Measurements from ENCODE around the gene ASTL.
"Not testable (repeated sequence)": the region's sequence is repeated elsewhere in the genome, so short reads cannot be mapped to it uniquely, and the experiment has no call there.

The ASTL gene

GRCh38 chr2:96171831-96172230, 33.5 kb upstream of the ASTL start:
- Histone ChIP-seq H3K36me3 (ENCODE audit: control insufficient read depth, insufficient read depth, low read length) (no peaks in the 10 kb centered on the region), H3K4me1 (ENCODE audit: control insufficient read depth, insufficient read depth, low read length) (no peaks in the 10 kb centered on the region), H3K27me3 (ENCODE audit: control insufficient read depth, insufficient read depth, low read length) (no peaks in the 10 kb centered on the region), H3K4me3 (ENCODE audit: low read depth, low read length) (no peak overlapping the region), H3K9ac (ENCODE audit: low read depth, low read length) (no peak overlapping the region), H3K9me3 (ENCODE audit: control insufficient read depth, insufficient read depth, low read length) (no peaks in the 10 kb centered on the region)

- Histone ChIP-seq H3K4me1 (ENCODE audit: control insufficient read depth, insufficient read depth, low read length) (no peaks in the 10 kb centered on the region), H3K9ac (ENCODE audit: low read depth, low read length) (no peak overlapping the region), H3K9me3 (ENCODE audit: control insufficient read depth, insufficient read depth, low read length) (no peaks in the 10 kb centered on the region), H3K36me3 (ENCODE audit: control insufficient read depth, insufficient read depth, low read length) (no peaks in the 10 kb centered on the region), H3K27me3 (ENCODE audit: control insufficient read depth, insufficient read depth, low read length) (no peaks in the 10 kb centered on the region), H3K4me3 (ENCODE audit: low read depth, low read length) (no peak overlapping the region)
Measured at GRCh38 chr2:96170626-96171025, 32.3 kb upstream of the ASTL start.

- no peaks in the 10 kb centered on the region for H3K4me1 ChIP-seq (ENCODE audit: control insufficient read depth, insufficient read depth, low read length)
- no peak overlapping the region for H3K4me3 ChIP-seq (ENCODE audit: low read depth, low read length)
- H3K36me3 ChIP-seq (ENCODE audit: control insufficient read depth, insufficient read depth, low read length) = no peaks in the 10 kb centered on the region
- H3K9me3 ChIP-seq (ENCODE audit: control insufficient read depth, insufficient read depth, low read length) = no peaks in the 10 kb centered on the region
- no peaks in the 10 kb centered on the region for H3K27me3 ChIP-seq (ENCODE audit: control insufficient read depth, insufficient read depth, low read length)
- H3K9ac ChIP-seq (ENCODE audit: low read depth, low read length) = no peak overlapping the region
Measured at GRCh38 chr2:96169868-96170507, 31.7 kb upstream of the ASTL start.

- no peaks in the 10 kb centered on the region for H3K27me3 ChIP-seq (ENCODE audit: control insufficient read depth, insufficient read depth, low read length)
- H3K9me3 ChIP-seq (ENCODE audit: control insufficient read depth, insufficient read depth, low read length) = no peaks in the 10 kb centered on the region
Measured at GRCh38 chr2:96167407-96168013, 29.2 kb upstream of the ASTL start.

GRCh38 chr2:96164459-96165184, 26.3 kb upstream of the ASTL start:
- no peaks in the 10 kb centered on the region for H3K4me1 ChIP-seq (ENCODE audit: control insufficient read depth, insufficient read depth, low read length)
- H3K4me3 ChIP-seq (ENCODE audit: low read depth, low read length) = no peak overlapping the region
- H3K9ac ChIP-seq (ENCODE audit: low read depth, low read length) = no peak overlapping the region
- no peaks in the 10 kb centered on the region for H3K9me3 ChIP-seq (ENCODE audit: control insufficient read depth, insufficient read depth, low read length)
- no peaks in the 10 kb centered on the region for H3K27me3 ChIP-seq (ENCODE audit: control insufficient read depth, insufficient read depth, low read length)
- no peaks in the 10 kb centered on the region for H3K36me3 ChIP-seq (ENCODE audit: control insufficient read depth, insufficient read depth, low read length)

More at GRCh38 chr2:96167407-96168013, 29.2 kb upstream of the ASTL start:
- no peaks in the 10 kb centered on the region for H3K4me1 ChIP-seq (ENCODE audit: control insufficient read depth, insufficient read depth, low read length)
- no peaks in the 10 kb centered on the region for H3K36me3 ChIP-seq (ENCODE audit: control insufficient read depth, insufficient read depth, low read length)
- no peak overlapping the region for H3K4me3 ChIP-seq (ENCODE audit: low read depth, low read length)
- no peak overlapping the region for H3K9ac ChIP-seq (ENCODE audit: low read depth, low read length)

- no peaks in the 10 kb centered on the region for H3K27me3 ChIP-seq (ENCODE audit: control insufficient read depth, insufficient read depth, low read length)
- H3K4me1 ChIP-seq (ENCODE audit: control insufficient read depth, insufficient read depth, low read length) = no peaks in the 10 kb centered on the region
- H3K9me3 ChIP-seq (ENCODE audit: control insufficient read depth, insufficient read depth, low read length) = no peaks in the 10 kb centered on the region
- no peaks in the 10 kb centered on the region for H3K36me3 ChIP-seq (ENCODE audit: control insufficient read depth, insufficient read depth, low read length)
- no peak overlapping the region for H3K9ac ChIP-seq (ENCODE audit: low read depth, low read length)
- H3K4me3 ChIP-seq (ENCODE audit: low read depth, low read length) = no peak overlapping the region
Measured at GRCh38 chr2:96163768-96164429, 25.6 kb upstream of the ASTL start.

GRCh38 chr2:96163415-96163767, 25.1 kb upstream of the ASTL start:
- no peaks in the 10 kb centered on the region for H3K9me3 ChIP-seq (ENCODE audit: control insufficient read depth, insufficient read depth, low read length)
- no peaks in the 10 kb centered on the region for H3K36me3 ChIP-seq (ENCODE audit: control insufficient read depth, insufficient read depth, low read length)
- H3K27me3 ChIP-seq (ENCODE audit: control insufficient read depth, insufficient read depth, low read length) = no peaks in the 10 kb centered on the region
- H3K4me3 ChIP-seq (ENCODE audit: low read depth, low read length) = no peak overlapping the region
- no peaks in the 10 kb centered on the region for H3K4me1 ChIP-seq (ENCODE audit: control insufficient read depth, insufficient read depth, low read length)
- H3K9ac ChIP-seq (ENCODE audit: low read depth, low read length) = no peak overlapping the region

GRCh38 chr2:96161898-96162297, 23.6 kb upstream of the ASTL start:
- H3K4me1 ChIP-seq (ENCODE audit: control insufficient read depth, insufficient read depth, low read length) = no peaks in the 10 kb centered on the region
- H3K36me3 ChIP-seq (ENCODE audit: control insufficient read depth, insufficient read depth, low read length) = no peaks in the 10 kb centered on the region
- H3K27me3 ChIP-seq (ENCODE audit: control insufficient read depth, insufficient read depth, low read length) = no peaks in the 10 kb centered on the region
- no peaks in the 10 kb centered on the region for H3K9me3 ChIP-seq (ENCODE audit: control insufficient read depth, insufficient read depth, low read length)
- H3K4me3 ChIP-seq (ENCODE audit: low read depth, low read length) = no peak overlapping the region
- no peak overlapping the region for H3K9ac ChIP-seq (ENCODE audit: low read depth, low read length)

- not testable (repeated sequence) for H3K4me1 ChIP-seq (ENCODE audit: control insufficient read depth, insufficient read depth, low read length); H3K27me3 ChIP-seq (ENCODE audit: control insufficient read depth, insufficient read depth, low read length); H3K9ac ChIP-seq (ENCODE audit: low read depth, low read length); H3K4me3 ChIP-seq (ENCODE audit: low read depth, low read length); H3K36me3 ChIP-seq (ENCODE audit: control insufficient read depth, insufficient read depth, low read length); H3K9me3 ChIP-seq (ENCODE audit: control insufficient read depth, insufficient read depth, low read length)
Measured at GRCh38 chr2:96160366-96160765, 22.1 kb upstream of the ASTL start.

- Histone ChIP-seq H3K27me3 (ENCODE audit: control insufficient read depth, insufficient read depth, low read length) (no peaks in the 10 kb centered on the region), H3K9me3 (ENCODE audit: control insufficient read depth, insufficient read depth, low read length) (no peaks in the 10 kb centered on the region), H3K4me3 (ENCODE audit: low read depth, low read length) (no peak overlapping the region), H3K36me3 (ENCODE audit: control insufficient read depth, insufficient read depth, low read length) (no peaks in the 10 kb centered on the region), H3K9ac (ENCODE audit: low read depth, low read length) (no peak overlapping the region), H3K4me1 (ENCODE audit: control insufficient read depth, insufficient read depth, low read length) (no peaks in the 10 kb centered on the region)
Measured at GRCh38 chr2:96159084-96159830, 21.0 kb upstream of the ASTL start.

- Histone ChIP-seq H3K9ac (ENCODE audit: low read depth, low read length) (no peak overlapping the region), H3K36me3 (ENCODE audit: control insufficient read depth, insufficient read depth, low read length) (no peaks in the 10 kb centered on the region), H3K27me3 (ENCODE audit: control insufficient read depth, insufficient read depth, low read length) (no peaks in the 10 kb centered on the region), H3K4me1 (ENCODE audit: control insufficient read depth, insufficient read depth, low read length) (no peaks in the 10 kb centered on the region), H3K9me3 (ENCODE audit: control insufficient read depth, insufficient read depth, low read length) (no peaks in the 10 kb centered on the region), H3K4me3 (ENCODE audit: low read depth, low read length) (no peak overlapping the region)
Measured at GRCh38 chr2:96158554-96158940, 20.2 kb upstream of the ASTL start.

All from iPS-15b (cell line).